Prostate gland (tissue), 2 donors: Measurements from ENCODE around the gene OTUB1.
A peak's percentile ranks its signal among the peaks of the same experiment; 100 is the strongest.

Experiments
- CTCF ChIP-seq, 4 experiments: fragments of 200-600 bp in 2 of 4; fragments of 450-650 bp in 2 of 4; sonication (generic) in 2 of 4; IDR thresholded peaks; 1 replicate in 3 of 4; 2 replicates in 1 of 4; pipeline ENCODE4 v1.5.1; 2016 to 2019; ENCODE audit warnings: antibody characterized with exemption in 4 of 4, mild to moderate bottlenecking in 2 of 4, moderate library complexity in 2 of 4
- POLR2A ChIP-seq: fragments of 450-650 bp; IDR thresholded peaks from one replicate; pipeline ENCODE4 v1.6.1; 2016; ENCODE audit warnings: antibody characterized with exemption, mild to moderate bottlenecking
- POLR2AphosphoS5 ChIP-seq: sonication (generic); formaldehyde crosslinking; IDR thresholded peaks from one replicate; pipeline ENCODE4 v1.6.1; 2017; ENCODE audit warnings: antibody characterized with exemption

GRCh38 chr11:64040684-64041322 lies 54.6 kb downstream of the OTUB1 start:
- TF ChIP-seq CTCF (IDR thresholded peaks at IDR 0.05) (peak in 2 of 4 experiments; percentile 40 to 48), POLR2A (no peak), POLR2AphosphoS5 (no peak)
